ENCODE measurements around the gene MTARC1. TPM values are rescaled to one million over a fixed set of nuclear protein-coding genes. Genes with fewer than 3 reads are reported as not detected.

Gene MTARC1
- total and polyA plus RNA-seq, 9 of the 15 experiments (the other 6 are each of a cell fraction or from before 2014, with no cell fraction given): 0.07 to 0.14 (median 0.11) TPM; not detected in 6

- no peak for TF ChIP-seq BCLAF1 (IDR thresholded peaks at IDR 0.05; ENCODE audit: borderline replicate concordance in 1 of 2, control insufficient read depth in 1 of 2, low read depth in 2 of 2, low read length in 1 of 2)
- TF ChIP-seq CTCF (IDR thresholded peaks at IDR 0.05 in 2 of 3, conservative IDR thresholded peaks at IDR 0.05 in 1 of 3; ENCODE audit: insufficient read depth in 2 of 3, low read depth in 1 of 3, low read length in 3 of 3): peak; percentile 91 to 95 (median 92)
- TF ChIP-seq HMBOX1 (IDR thresholded peaks at IDR 0.05): no peak
- no peak for TF ChIP-seq NFYB (IDR thresholded peaks at IDR 0.05; ENCODE audit: extremely low read depth, insufficient read length)
- no peak for TF ChIP-seq TBL1XR1 (IDR thresholded peaks at IDR 0.05; ENCODE audit: low read length in 2 of 2)
- TF ChIP-seq, protein P1, sequence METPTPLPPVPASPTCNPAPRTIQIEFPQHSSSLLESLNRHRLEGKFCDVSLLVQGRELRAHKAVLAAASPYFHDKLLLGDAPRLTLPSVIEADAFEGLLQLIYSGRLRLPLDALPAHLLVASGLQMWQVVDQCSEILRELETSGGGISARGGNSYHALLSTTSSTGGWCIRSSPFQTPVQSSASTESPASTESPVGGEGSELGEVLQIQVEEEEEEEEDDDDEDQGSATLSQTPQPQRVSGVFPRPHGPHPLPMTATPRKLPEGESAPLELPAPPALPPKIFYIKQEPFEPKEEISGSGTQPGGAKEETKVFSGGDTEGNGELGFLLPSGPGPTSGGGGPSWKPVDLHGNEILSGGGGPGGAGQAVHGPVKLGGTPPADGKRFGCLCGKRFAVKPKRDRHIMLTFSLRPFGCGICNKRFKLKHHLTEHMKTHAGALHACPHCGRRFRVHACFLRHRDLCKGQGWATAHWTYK (CRISPR knock-in tag; IDR thresholded peaks at IDR 0.05): no peak
- TF ChIP-seq HNRNPUL1 (IDR thresholded peaks at IDR 0.05; ENCODE audit: low read length): no peak
- TF ChIP-seq SPI1 (IDR thresholded peaks at IDR 0.05; ENCODE audit: borderline replicate concordance, low read depth, low read length): peak; percentile 4; the same call in 1 of the 2 replicates
- no peak for TF ChIP-seq POLR2B (IDR thresholded peaks at IDR 0.05; ENCODE audit: low read depth, partially characterized antibody)
- TF ChIP-seq SREBF1 (IDR thresholded peaks at IDR 0.05; ENCODE audit: borderline replicate concordance, low read depth, low read length): no peak
- TF ChIP-seq ELF2 (CRISPR knock-in tag; IDR thresholded peaks at IDR 0.05): 0 out of 2 replicates have a peak, but pooled peaks have one; percentile 23
- TF ChIP-seq, protein P2, sequence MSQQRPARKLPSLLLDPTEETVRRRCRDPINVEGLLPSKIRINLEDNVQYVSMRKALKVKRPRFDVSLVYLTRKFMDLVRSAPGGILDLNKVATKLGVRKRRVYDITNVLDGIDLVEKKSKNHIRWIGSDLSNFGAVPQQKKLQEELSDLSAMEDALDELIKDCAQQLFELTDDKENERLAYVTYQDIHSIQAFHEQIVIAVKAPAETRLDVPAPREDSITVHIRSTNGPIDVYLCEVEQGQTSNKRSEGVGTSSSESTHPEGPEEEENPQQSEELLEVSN (IDR thresholded peaks at IDR 0.05; ENCODE audit: borderline replicate concordance in 1 of 2, extremely low read depth in 1 of 2, insufficient read depth in 1 of 2, insufficient read length in 1 of 2, low read depth in 1 of 2, low read length in 1 of 2, poor library complexity in 1 of 2, severe bottlenecking in 1 of 2): peak in 1 of 2 experiments; percentile 14
- peak; percentile 70; the same call in 1 of the 2 replicates for TF ChIP-seq DEAF1 (CRISPR knock-in tag; IDR thresholded peaks at IDR 0.05)
These were observed 23.5 kb downstream of the MTARC1 start (continued) for GRCh38 chr1:220810179-220810653.
